ENCODE results near the gene MRPS26.

The MRPS26 gene

DNA sequence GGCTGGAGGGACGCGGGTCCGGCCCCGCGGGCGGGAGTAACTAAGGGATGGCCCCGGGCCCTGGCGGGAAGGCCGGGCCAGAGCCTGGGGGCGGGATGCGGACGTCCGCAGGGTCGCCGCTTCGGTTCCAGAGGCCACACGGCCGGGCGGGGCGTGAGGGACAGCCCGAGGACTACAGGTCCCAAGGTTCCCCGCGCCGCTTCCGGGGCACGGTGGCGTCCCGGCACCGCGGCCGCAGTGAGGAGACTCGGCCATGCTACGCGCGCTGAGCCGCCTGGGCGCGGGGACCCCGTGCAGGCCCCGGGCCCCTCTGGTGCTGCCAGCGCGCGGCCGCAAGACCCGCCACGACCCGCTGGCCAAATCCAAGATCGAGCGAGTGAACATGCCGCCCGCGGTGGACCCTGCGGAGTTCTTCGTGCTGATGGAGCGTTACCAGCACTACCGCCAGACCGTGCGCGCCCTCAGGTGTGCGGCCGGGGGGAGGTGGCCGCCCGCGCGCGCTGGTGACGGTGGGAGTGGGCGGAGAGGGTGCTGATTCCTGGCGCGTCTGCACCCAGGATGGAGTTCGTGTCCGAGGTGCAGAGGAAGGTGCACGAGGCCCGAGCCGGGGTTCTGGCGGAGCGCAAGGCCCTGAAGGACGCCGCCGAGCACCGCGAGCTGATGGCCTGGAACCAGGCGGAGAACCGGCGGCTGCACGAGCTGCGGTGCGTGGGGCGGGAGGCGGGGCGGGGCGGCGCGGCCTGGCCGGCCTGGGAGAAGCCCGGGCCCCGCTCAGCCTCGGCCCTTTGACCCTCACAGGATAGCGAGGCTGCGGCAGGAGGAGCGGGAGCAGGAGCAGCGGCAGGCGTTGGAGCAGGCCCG lies at the start of gene MRPS26 (continued):
- no peak; the same call in 1 of the 2 replicates for TF ChIP-seq YY2 (tag by site-specific recombination; IDR thresholded peaks at IDR 0.05)
- no peak for TF ChIP-seq ZNF202 (tag by site-specific recombination; IDR thresholded peaks at IDR 0.05; ENCODE audit: borderline replicate concordance)
- 0 out of 2 replicates have a peak, but pooled peaks have one; percentile 29 for TF ChIP-seq HOXC10 (CRISPR knock-in tag; IDR thresholded peaks at IDR 0.05)
- TF ChIP-seq ZNF664 (tag by site-specific recombination; IDR thresholded peaks at IDR 0.05) = no peak
- TF ChIP-seq BCL11B (tag by site-specific recombination; IDR thresholded peaks at IDR 0.05; ENCODE audit: low read depth) = no peak
- no peak for TF ChIP-seq ZNF488 (tag by site-specific recombination; IDR thresholded peaks at IDR 0.05)
- TF ChIP-seq PBX3 (CRISPR knock-in tag; IDR thresholded peaks at IDR 0.05) = 0 out of 2 replicates have a peak, but pooled peaks have one; percentile 51
- TF ChIP-seq RBAK (tag by site-specific recombination; IDR thresholded peaks at IDR 0.05) = no peak
- no peak for TF ChIP-seq HOXD13 (CRISPR knock-in tag; IDR thresholded peaks at IDR 0.05; ENCODE audit: borderline replicate concordance)
- no peak for TF ChIP-seq GFI1B (tag by site-specific recombination; IDR thresholded peaks at IDR 0.05)
- TF ChIP-seq, protein P1, sequence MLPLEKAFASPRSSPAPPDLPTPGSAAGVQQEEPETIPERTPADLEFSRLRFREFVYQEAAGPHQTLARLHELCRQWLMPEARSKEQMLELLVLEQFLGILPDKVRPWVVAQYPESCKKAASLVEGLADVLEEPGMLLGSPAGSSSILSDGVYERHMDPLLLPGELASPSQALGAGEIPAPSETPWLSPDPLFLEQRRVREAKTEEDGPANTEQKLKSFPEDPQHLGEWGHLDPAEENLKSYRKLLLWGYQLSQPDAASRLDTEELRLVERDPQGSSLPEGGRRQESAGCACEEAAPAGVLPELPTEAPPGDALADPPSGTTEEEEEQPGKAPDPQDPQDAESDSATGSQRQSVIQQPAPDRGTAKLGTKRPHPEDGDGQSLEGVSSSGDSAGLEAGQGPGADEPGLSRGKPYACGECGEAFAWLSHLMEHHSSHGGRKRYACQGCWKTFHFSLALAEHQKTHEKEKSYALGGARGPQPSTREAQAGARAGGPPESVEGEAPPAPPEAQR (tag by site-specific recombination; IDR thresholded peaks at IDR 0.05) = no peak
- TF ChIP-seq, protein P2, sequence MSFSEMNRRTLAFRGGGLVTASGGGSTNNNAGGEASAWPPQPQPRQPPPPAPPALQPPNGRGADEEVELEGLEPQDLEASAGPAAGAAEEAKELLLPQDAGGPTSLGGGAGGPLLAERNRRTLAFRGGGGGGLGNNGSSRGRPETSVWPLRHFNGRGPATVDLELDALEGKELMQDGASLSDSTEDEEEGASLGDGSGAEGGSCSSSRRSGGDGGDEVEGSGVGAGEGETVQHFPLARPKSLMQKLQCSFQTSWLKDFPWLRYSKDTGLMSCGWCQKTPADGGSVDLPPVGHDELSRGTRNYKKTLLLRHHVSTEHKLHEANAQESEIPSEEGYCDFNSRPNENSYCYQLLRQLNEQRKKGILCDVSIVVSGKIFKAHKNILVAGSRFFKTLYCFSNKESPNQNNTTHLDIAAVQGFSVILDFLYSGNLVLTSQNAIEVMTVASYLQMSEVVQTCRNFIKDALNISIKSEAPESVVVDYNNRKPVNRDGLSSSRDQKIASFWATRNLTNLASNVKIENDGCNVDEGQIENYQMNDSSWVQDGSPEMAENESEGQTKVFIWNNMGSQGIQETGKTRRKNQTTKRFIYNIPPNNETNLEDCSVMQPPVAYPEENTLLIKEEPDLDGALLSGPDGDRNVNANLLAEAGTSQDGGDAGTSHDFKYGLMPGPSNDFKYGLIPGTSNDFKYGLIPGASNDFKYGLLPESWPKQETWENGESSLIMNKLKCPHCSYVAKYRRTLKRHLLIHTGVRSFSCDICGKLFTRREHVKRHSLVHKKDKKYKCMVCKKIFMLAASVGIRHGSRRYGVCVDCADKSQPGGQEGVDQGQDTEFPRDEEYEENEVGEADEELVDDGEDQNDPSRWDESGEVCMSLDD (tag by site-specific recombination; IDR thresholded peaks at IDR 0.05) = 0 out of 2 replicates have a peak, but pooled peaks have one; percentile 49
- no peak; the same call in 1 of the 2 replicates for TF ChIP-seq ZBTB48 (tag by site-specific recombination; IDR thresholded peaks at IDR 0.05)
- no peak for TF ChIP-seq REPIN1 (tag by site-specific recombination; IDR thresholded peaks at IDR 0.05; ENCODE audit: low read depth)
- no peak; the same call in 1 of the 2 replicates for TF ChIP-seq GLIS1 (tag by site-specific recombination; IDR thresholded peaks at IDR 0.05)
- TF ChIP-seq, protein P3, sequence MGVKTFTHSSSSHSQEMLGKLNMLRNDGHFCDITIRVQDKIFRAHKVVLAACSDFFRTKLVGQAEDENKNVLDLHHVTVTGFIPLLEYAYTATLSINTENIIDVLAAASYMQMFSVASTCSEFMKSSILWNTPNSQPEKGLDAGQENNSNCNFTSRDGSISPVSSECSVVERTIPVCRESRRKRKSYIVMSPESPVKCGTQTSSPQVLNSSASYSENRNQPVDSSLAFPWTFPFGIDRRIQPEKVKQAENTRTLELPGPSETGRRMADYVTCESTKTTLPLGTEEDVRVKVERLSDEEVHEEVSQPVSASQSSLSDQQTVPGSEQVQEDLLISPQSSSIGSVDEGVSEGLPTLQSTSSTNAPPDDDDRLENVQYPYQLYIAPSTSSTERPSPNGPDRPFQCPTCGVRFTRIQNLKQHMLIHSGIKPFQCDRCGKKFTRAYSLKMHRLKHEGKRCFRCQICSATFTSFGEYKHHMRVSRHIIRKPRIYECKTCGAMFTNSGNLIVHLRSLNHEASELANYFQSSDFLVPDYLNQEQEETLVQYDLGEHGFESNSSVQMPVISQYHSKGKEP (tag by site-specific recombination; IDR thresholded peaks at IDR 0.05) = no peak
- no peak for TF ChIP-seq ZBTB21 (tag by site-specific recombination; IDR thresholded peaks at IDR 0.05)
- no peak for TF ChIP-seq ZNF148 (tag by site-specific recombination; IDR thresholded peaks at IDR 0.05; ENCODE audit: borderline replicate concordance)
- no peak for TF ChIP-seq ZNF658 (tag by site-specific recombination; IDR thresholded peaks at IDR 0.05)
- TF ChIP-seq ZNF76 (tag by site-specific recombination; IDR thresholded peaks at IDR 0.05; ENCODE audit: borderline replicate concordance, low read depth) = peak; percentile 96
- TF ChIP-seq ZNF707 (tag by site-specific recombination; IDR thresholded peaks at IDR 0.05) = no peak
- peak; percentile 97 for TF ChIP-seq ZBTB20 (tag by site-specific recombination; IDR thresholded peaks at IDR 0.05)
- no peak for TF ChIP-seq TCF7L2 (IDR thresholded peaks at IDR 0.05; ENCODE audit: borderline replicate concordance, low read depth, low read length)
- no peak for TF ChIP-seq ZNF138 (tag by site-specific recombination; IDR thresholded peaks at IDR 0.05; ENCODE audit: borderline replicate concordance)
- TF ChIP-seq PRDM6 (tag by site-specific recombination; IDR thresholded peaks at IDR 0.05) = no peak
- peak; percentile 12; the same call in 1 of the 2 replicates for TF ChIP-seq ZNF394 (tag by site-specific recombination; IDR thresholded peaks at IDR 0.05; ENCODE audit: borderline replicate concordance)
- TF ChIP-seq ZNF223 (tag by site-specific recombination; IDR thresholded peaks at IDR 0.05) = no peak
